T-cell (primary cell): ENCODE data around the gene PPAT. TPM values are rescaled to one million over a fixed set of nuclear protein-coding genes. Genes with fewer than 3 reads are reported as not detected.

Source experiments
- ATAC-seq, 4 experiments: fragments of 200-7000 bp in 3 of 4; fragments of 150-1000 bp in 1 of 4; cut with Tn5 transposase; replicated peaks in 1 of 4; 1 replicate in 3 of 4; 2 replicates in 1 of 4; pipeline ENCODE4 v1.10.0; 2021; ENCODE audit warnings: moderate library complexity in 3 of 4, mild to moderate bottlenecking in 2 of 4, moderate number of reproducible peaks in 1 of 4
- CTCF ChIA-PET, 2 donors: fragments of 300-600 bp; sonication (Branson Sonifier 250); formaldehyde crosslinking; loops; one replicate each; lab custom pipeline; 2022; ENCODE audit warnings: antibody characterized with exemption in 2 of 2; lab: Charles Lee
- POLR2A ChIA-PET, 2 donors: fragments of 300-600 bp; sonication (Branson Sonifier 250); formaldehyde crosslinking; loops; one replicate each; lab custom pipeline; 2022; ENCODE audit warnings: antibody characterized with exemption in 2 of 2; lab: Charles Lee
- DNase-seq, 35 experiments: peaks; one replicate each; pipeline versions ENCODE4 v3.0.0 to v3.0.0-alpha.2; 2013 to 2023
- H3K27ac ChIP-seq: one replicate; pipeline ENCODE4 v1.5.1; 2013; ENCODE audit warnings: low read length
- H3K27me3 ChIP-seq, 2 experiments: replicated peaks in 1 of 2; 1 replicate in 1 of 2; 2 replicates in 1 of 2; pipeline versions ENCODE4 v1.6.1 to v1.7.0; 2013; ENCODE audit warnings: low read length in 1 of 2, mixed read lengths in 1 of 2; ENCODE audit not compliant: control insufficient read depth in 2 of 2, insufficient read depth in 2 of 2; ENCODE audit errors: extremely low read depth in 1 of 2
- H3K36me3 ChIP-seq, 2 donors: 1 replicate in 1 of 2; 2 replicates in 1 of 2; pipeline versions ENCODE4 v1.6.1 to v1.7.0; 2013; ENCODE audit warnings: low read length in 1 of 2; ENCODE audit not compliant: control insufficient read depth in 2 of 2, insufficient read depth in 1 of 2; ENCODE audit errors: extremely low read depth in 1 of 2
- H3K4me1 ChIP-seq, 2 experiments: 1 replicate in 1 of 2; 2 replicates in 1 of 2; pipeline versions ENCODE4 v1.6.1 to v1.7.0; 2013; ENCODE audit warnings: low read length in 2 of 2, mixed read lengths in 1 of 2; ENCODE audit not compliant: insufficient read depth in 2 of 2, control insufficient read depth in 1 of 2; ENCODE audit errors: extremely low read depth in 1 of 2
- H3K4me3 ChIP-seq, 2 donors: 1 replicate in 1 of 2; 2 replicates in 1 of 2; pipeline versions ENCODE4 v1.5.1 to v1.7.0; 2013; ENCODE audit warnings: mild to moderate bottlenecking in 2 of 2, low read length in 1 of 2, moderate library complexity in 1 of 2; ENCODE audit not compliant: control insufficient read depth in 1 of 2; ENCODE audit errors: extremely low read depth in 1 of 2
- H3K9me3 ChIP-seq: 2 replicates; pipeline ENCODE4 v1.7.0; 2013
- H3K27ac Mint-ChIP-seq, 2 donors: one replicate each; pipeline ENCODE4 v1.8.0; 2020 to 2021; ENCODE audit warnings: mild to moderate bottlenecking in 2 of 2, mixed read lengths in 2 of 2
- H3K27me3 Mint-ChIP-seq, 2 donors: one replicate each; pipeline ENCODE4 v1.8.0; 2021 to 2022; ENCODE audit warnings: mixed read lengths in 2 of 2
- H3K36me3 Mint-ChIP-seq: one replicate; pipeline ENCODE4 v1.8.0; 2021; ENCODE audit warnings: mixed read lengths
- H3K4me1 Mint-ChIP-seq, 3 donors: one replicate each; pipeline ENCODE4 v1.8.0; 2020 to 2022; ENCODE audit warnings: mixed read lengths in 3 of 3, mild to moderate bottlenecking in 1 of 3
- H3K4me3 Mint-ChIP-seq, 3 donors: one replicate each; pipeline ENCODE4 v1.8.0; 2020 to 2022; ENCODE audit warnings: mild to moderate bottlenecking in 3 of 3, mixed read lengths in 3 of 3, moderate library complexity in 3 of 3
- H3K9me3 Mint-ChIP-seq, 3 donors: one replicate each; pipeline ENCODE4 v1.8.0; 2020 to 2022; ENCODE audit warnings: mixed read lengths in 3 of 3
- WGBS: methylation state at CpG from one replicate; pipeline ENCODE4 v1.1.5; 2013; ENCODE audit warnings: missing lambda C conversion rate; ENCODE audit not compliant: insufficient coverage; 5-methylcytosine and 5-hydroxymethylcytosine counted together
- total RNA-seq, 35 experiments: library from RNA in 6 of 35; stranded (reverse) in 6 of 35; fragments of 120-200 nt in 1 of 35; gene quantifications; one replicate each; pipeline versions ENCODE4 v1.2.1 to v1.2.4 and lab custom pipeline; 2013 to 2026

The PPAT gene
- total RNA-seq, 5 donors from 2014 or later (not counting 1 experiment from before 2014, with no cell fraction given), result 10.5 to 15.1 (median 12.5) TPM

- ChIA-PET POLR2A (no interaction called here), CTCF (no interaction called here)
- Histone ChIP-seq H3K27me3 (no peaks in the 10 kb centered on the region), H3K36me3 (peaks cover 0 to 21% of the 10 kb centered on the region in 2 donors), H3K9me3 (no peaks in the 10 kb centered on the region), H3K4me1 (no peaks in the 10 kb centered on the region), H3K27ac (no peak overlapping the region), H3K4me3 (no peak overlapping the region)
- WGBS, result 100% methylated on average over 2 of the region's 3 CpGs
- ATAC-seq (no peak), DNase-seq (no peak)
- H3K4me1 Mint-ChIP-seq, result peaks cover 5 to 11% (median 5%) of the 10 kb centered on the region in 3 donors
- H3K4me3 Mint-ChIP-seq, result no peak overlapping the region
- no peak overlapping the region for H3K27ac Mint-ChIP-seq
- H3K27me3 Mint-ChIP-seq, result no peaks in the 10 kb centered on the region
- no peaks in the 10 kb centered on the region for H3K9me3 Mint-ChIP-seq
- peaks cover 45% of the 10 kb centered on the region for H3K36me3 Mint-ChIP-seq
Observed at GRCh38 chr4:56348576-56348975, 86.8 kb downstream of the PPAT start.

- no peaks in the 10 kb centered on the region for H3K27me3 ChIP-seq
- H3K36me3 Mint-ChIP-seq, result peaks cover 43% of the 10 kb centered on the region
Observed at GRCh38 chr4:56345458-56345857, 90.0 kb downstream of the PPAT start.

More at GRCh38 chr4:56345458-56345857, 90.0 kb downstream of the PPAT start:
- ChIA-PET CTCF (interaction anchor here in 1 of 2 donors (1.1 kb wide), 1 partner anchor 392 kb away, joined by 4 read pairs; no protein-coding TSS in a partner anchor), POLR2A (no interaction called here)
- no peaks in the 10 kb centered on the region for H3K9me3 ChIP-seq
- Mint-ChIP-seq H3K9me3 (no peaks in the 10 kb centered on the region), H3K4me1 (peaks cover 5 to 11% (median 9%) of the 10 kb centered on the region in 3 donors), H3K27me3 (no peaks in the 10 kb centered on the region), H3K4me3 (no peak overlapping the region), H3K27ac (no peak overlapping the region)
- H3K27ac ChIP-seq, result no peak overlapping the region
- ATAC-seq, result no peak
- no peaks in the 10 kb centered on the region for H3K4me1 ChIP-seq
- no peak for DNase-seq
- H3K36me3 ChIP-seq, result peaks cover 0 to 11% of the 10 kb centered on the region in 2 donors
- H3K4me3 ChIP-seq, result no peak overlapping the region
- no CpG with 5 or more reads among the region's 4 CpGs for WGBS

Other genes with a start within 250 kb of the PPAT start
- 10 to 100 TPM; 13.3 to 17.7 (median 16.0) TPM for gene AASDH, start 48.1 kb downstream of the PPAT start, total RNA-seq
- gene PAICS, start 645 bp upstream of the PPAT start, total RNA-seq, result 10 to 100 TPM; 22.4 to 38.1 (median 35.8) TPM
- gene SRP72, start 32.0 kb upstream of the PPAT start, total RNA-seq, result 100 to 1,000 TPM in 3 of 5 donors, 10 to 100 TPM in 2; 98.0 to 115 (median 107) TPM
- gene ARL9, start 70.2 kb upstream of the PPAT start, total RNA-seq, result under 1 TPM in 4 of 5 donors, not detected in 1; 0.23 to 0.63 (median 0.52) TPM
- 10 to 100 TPM in 4 of 5 donors, 1 to 10 TPM in 1; 6.3 to 34.9 (median 23.4) TPM for gene HOPX, start 245.7 kb upstream of the PPAT start, total RNA-seq